ENCODE data around the gene STYK1.

DNA sequence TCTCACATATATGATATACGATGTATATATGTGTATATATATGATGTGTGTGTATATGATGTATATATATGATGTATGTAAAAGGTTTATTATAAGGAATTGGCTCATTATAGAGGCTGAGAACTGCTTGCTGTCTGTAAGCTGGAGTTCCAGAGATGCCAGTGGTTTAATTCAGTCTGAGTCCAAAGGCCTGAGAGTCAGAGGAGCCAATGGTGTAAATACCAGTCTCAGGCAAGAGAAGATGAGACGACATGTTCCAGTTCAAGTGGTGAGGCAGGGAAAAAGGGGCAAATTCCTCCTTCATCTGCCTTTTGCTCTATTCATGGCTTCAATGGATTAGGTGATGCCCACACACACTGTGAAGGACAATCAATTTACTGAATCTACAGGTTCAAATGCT lies 17.1 kb upstream of the STYK1 start:
- TF ChIP-seq EP300 (IDR thresholded peaks at IDR 0.05) (no peak), CTCF (IDR thresholded peaks at IDR 0.05) (no peak), POLR2AphosphoS5 (IDR thresholded peaks at IDR 0.05) (no peak)
